ENCODE measurements around the gene SPECC1.
"Not testable (repeated sequence)": the region's sequence is repeated elsewhere in the genome, so short reads cannot be mapped to it uniquely, and the experiment has no call there.

Gene SPECC1

GRCh38 chr17:20009052-20009301 is 182 bp upstream of the SPECC1 start:
- DNase-seq (ENCODE audit: extremely low read depth in 1 of 2, low read depth in 1 of 2) = no peak

DNA sequence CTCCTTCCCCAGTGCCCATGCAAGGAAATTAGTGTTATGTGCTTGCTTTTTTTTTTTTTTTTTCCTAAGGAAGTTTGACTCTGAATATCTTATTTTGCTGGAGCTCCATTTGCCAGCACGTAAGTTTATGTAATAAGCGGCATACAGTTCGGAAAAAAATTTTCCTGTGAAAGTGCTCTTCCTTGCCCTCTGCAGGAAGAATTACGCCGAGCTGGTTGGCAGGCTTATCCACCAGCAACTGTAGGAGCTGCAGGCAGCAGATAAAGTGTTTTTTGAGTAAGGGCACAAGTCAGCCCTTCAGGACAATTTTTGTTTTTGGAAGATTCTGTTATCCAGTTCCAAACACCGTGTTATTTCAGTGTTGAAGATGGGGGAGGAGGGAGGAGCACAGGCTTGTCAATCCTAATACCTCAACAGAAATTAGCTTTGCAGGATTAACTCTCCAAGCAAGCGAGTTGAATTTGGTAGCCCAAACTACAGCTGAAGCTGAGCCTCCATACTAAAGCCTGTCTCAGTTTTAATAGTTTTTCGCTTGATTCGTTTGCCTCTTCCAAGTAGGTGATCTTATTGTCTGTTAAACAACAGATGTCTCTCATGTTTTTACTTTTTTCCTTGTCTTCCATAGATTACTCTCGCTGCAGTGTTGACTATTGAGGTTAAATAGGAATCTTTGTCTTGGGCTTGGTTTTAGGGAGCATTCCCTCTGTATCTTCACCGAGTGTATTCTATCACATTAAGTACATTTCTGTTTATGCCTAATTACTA is 1.1 kb downstream of the SPECC1 start:
- no peak for DNase-seq (ENCODE audit: extremely low read depth in 1 of 2, low read depth in 1 of 2)

GRCh38 chr17:20010936-20011335 is 1.8 kb downstream of the SPECC1 start:
- DNase-seq (ENCODE audit: extremely low read depth in 1 of 2, low read depth in 1 of 2) = no peak

DNA sequence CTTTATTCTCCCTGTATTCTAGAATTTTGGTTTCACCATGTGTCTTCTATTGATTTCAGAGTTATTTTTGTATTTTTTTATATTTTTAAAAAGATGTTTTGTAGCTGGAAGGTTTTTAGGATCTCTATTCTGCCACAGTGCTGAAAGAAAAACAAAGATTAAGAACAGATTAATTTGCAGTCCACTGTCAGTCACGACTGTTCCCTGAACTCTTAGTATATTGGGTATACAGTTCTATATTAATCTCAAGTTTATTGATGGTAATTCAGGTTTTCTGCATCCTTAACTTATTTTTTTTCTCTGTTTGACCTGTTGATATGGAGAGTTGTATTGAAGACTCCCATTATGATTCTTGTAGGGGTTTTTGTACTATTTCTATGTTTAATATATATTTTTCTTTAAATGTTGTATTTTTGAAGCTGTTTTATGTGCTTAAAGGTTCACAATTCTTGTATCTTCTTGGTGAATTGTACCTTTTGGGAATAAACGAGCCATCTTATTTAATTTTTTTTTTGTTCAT is 2.9 kb downstream of the SPECC1 start:
- no peak for DNase-seq (ENCODE audit: extremely low read depth in 1 of 2, low read depth in 1 of 2)

- not testable (repeated sequence) for DNase-seq (ENCODE audit: extremely low read depth in 1 of 2, low read depth in 1 of 2)
These were observed 7.4 kb downstream of the SPECC1 start for GRCh38 chr17:20016475-20016992.

- no peak for DNase-seq (ENCODE audit: extremely low read depth in 1 of 2, low read depth in 1 of 2)
These were observed 13.5 kb downstream of the SPECC1 start for GRCh38 chr17:20022701-20023100.

DNA sequence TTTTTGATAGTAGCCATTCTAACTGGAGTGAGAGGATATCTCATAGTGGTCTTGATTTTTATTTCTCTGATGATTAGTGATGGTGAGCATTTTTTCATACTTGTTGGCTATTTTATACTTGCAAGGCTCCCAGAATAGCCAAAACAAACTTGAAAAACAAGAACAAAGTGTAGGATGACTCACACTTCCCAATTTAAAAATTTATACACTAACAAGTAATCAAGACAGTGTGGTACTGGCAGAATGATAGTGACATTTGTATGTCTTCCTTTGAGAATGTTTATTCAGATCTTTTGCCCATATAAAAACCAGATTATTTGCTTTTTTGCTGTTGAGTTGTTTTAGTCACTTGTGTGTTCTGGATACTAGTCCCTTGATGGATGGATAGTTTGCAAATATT is 17.8 kb downstream of the SPECC1 start:
- no peak for DNase-seq (ENCODE audit: extremely low read depth in 1 of 2, low read depth in 1 of 2)

GRCh38 chr17:20028443-20028842 is 19.3 kb downstream of the SPECC1 start:
- DNase-seq (ENCODE audit: extremely low read depth in 1 of 2, low read depth in 1 of 2) = no peak

DNA sequence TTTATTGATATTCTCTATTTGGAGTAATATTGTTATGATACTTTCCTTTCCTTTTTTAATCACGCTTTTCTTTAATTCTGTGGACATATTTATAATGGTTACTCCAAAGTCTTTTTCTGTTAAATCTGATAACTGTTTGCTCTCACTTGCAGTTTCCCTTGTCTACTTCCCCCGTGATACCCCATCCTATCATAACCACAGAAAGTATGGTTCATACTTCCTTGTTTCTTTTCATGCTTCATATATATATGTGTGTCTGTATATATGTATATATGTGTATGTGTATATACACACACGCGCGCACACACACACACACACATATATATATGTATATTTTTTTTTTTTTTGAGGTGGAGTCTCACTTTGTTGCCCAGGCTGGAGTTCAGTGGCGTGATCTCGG is 23.5 kb downstream of the SPECC1 start:
- DNase-seq (ENCODE audit: extremely low read depth in 1 of 2, low read depth in 1 of 2) = no peak

DNA sequence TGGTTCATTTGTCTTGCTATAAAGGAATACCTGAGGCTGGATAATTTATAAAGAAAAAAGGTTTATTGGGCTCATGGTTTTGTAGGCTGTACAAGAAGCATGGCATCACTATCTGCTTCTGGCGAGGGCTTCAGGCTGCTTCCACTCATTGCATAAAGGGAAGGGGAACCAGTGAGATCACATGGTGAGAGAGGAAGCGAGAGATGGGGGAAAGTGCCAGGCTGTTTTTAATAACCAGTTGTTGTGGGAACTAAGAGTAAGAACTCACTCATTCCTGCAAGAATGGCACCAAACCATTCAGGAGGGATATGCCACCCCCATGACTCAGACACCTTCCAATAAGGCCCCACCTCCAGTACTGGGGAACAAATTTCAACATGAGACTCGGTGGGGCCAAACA is 24.3 kb downstream of the SPECC1 start:
- no peak for DNase-seq (ENCODE audit: extremely low read depth in 1 of 2, low read depth in 1 of 2)

- DNase-seq (ENCODE audit: extremely low read depth in 1 of 2, low read depth in 1 of 2) = no peak
These were observed 26.3 kb downstream of the SPECC1 start for GRCh38 chr17:20035501-20035900.

DNA sequence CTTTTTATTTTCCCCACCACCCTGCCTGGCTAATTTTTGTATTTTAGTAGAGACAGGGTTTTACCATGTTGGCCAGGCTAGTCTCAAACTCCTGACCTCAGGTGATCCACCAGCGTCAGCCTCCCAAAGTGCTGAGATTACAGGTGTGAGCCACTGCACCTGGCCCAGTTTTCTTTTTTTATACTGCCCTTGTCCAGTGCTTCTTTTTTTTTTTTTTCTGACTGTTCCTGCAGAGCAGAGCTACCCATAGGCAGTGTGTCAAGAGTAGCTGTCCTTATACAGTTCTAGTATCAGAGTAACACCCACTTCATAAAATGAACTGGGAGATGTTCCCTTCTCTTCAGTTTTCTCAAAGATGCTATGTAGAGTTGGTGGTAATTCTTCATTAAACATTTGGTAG is 28.1 kb downstream of the SPECC1 start:
- DNase-seq (ENCODE audit: extremely low read depth in 1 of 2, low read depth in 1 of 2) = not testable (repeated sequence)

DNA sequence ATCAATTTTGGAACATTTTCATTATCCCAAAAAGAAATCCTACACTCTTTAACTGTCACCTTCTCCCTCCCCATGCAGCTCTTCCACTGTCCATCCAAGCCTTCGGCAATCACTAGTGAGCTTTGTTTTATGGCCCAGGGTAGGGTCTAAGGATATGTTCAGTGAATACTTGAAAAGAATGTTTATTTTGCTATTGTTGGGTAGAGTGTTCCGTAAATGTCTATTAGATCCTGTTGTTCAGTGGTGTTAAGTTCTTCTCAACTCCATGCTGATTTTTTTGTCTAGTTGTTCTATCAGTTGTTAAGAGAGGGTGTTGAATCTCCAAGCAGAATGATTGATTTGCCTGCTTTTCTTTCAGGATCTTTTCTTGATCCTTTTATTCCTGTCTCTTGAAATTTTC is 29.9 kb downstream of the SPECC1 start:
- no peak for DNase-seq (ENCODE audit: extremely low read depth in 1 of 2, low read depth in 1 of 2)

DNA sequence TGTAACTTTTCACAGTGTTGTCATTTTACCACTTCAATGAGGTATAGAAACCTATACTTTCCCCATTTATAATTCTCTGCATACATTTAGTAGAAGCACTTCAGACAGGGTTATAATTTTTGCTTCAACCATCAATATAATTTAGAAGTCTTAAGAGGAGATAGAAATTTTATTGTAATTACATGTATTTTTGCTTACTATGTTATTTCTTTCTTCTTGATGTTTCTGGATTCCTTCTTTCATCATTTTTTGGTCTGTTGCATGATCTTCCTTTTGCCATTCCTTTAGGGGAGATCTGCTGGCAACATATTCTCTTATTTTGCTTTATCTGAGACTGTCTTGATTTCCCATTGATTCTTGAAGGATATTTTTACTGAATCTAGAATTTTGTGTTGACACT is 31.1 kb downstream of the SPECC1 start:
- DNase-seq (ENCODE audit: extremely low read depth in 1 of 2, low read depth in 1 of 2) = no peak

- DNase-seq (ENCODE audit: extremely low read depth in 1 of 2, low read depth in 1 of 2) = no peak
These were observed 33.9 kb downstream of the SPECC1 start for GRCh38 chr17:20043021-20043420.

GRCh38 chr17:20045476-20045875 is 36.3 kb downstream of the SPECC1 start:
- DNase-seq (ENCODE audit: extremely low read depth in 1 of 2, low read depth in 1 of 2) = no peak

GRCh38 chr17:20046629-20047028 is 37.5 kb downstream of the SPECC1 start:
- DNase-seq (ENCODE audit: extremely low read depth in 1 of 2, low read depth in 1 of 2) = no peak

GRCh38 chr17:20051624-20052023 is 42.5 kb downstream of the SPECC1 start:
- no peak for DNase-seq (ENCODE audit: extremely low read depth in 1 of 2, low read depth in 1 of 2)

- no peak for DNase-seq (ENCODE audit: extremely low read depth in 1 of 2, low read depth in 1 of 2)
These were observed 44.3 kb downstream of the SPECC1 start for GRCh38 chr17:20053361-20053964.

DNA sequence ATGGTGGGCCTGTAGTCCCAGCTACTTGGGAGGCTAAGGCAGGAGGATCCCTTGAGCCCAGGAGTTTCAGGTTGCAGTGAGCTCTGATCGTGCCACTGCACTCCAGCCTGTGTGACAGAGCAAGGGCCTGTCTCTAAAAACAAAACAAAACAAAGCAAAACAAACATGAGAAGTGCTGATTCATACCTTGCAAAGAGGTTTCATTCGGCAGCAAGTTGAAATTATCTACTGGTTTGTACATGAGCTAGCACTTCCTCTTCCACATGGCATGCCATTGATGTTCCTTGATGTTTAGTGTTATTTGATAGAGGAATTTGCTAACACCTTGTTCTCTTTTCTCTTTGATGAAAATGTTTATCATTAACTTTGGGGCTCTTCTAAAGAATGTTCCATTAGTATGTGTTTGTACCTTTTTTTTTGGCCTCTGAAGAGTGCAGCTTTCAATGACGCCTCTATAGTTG is 50.6 kb downstream of the SPECC1 start:
- no peak for DNase-seq (ENCODE audit: extremely low read depth in 1 of 2, low read depth in 1 of 2)

DNA sequence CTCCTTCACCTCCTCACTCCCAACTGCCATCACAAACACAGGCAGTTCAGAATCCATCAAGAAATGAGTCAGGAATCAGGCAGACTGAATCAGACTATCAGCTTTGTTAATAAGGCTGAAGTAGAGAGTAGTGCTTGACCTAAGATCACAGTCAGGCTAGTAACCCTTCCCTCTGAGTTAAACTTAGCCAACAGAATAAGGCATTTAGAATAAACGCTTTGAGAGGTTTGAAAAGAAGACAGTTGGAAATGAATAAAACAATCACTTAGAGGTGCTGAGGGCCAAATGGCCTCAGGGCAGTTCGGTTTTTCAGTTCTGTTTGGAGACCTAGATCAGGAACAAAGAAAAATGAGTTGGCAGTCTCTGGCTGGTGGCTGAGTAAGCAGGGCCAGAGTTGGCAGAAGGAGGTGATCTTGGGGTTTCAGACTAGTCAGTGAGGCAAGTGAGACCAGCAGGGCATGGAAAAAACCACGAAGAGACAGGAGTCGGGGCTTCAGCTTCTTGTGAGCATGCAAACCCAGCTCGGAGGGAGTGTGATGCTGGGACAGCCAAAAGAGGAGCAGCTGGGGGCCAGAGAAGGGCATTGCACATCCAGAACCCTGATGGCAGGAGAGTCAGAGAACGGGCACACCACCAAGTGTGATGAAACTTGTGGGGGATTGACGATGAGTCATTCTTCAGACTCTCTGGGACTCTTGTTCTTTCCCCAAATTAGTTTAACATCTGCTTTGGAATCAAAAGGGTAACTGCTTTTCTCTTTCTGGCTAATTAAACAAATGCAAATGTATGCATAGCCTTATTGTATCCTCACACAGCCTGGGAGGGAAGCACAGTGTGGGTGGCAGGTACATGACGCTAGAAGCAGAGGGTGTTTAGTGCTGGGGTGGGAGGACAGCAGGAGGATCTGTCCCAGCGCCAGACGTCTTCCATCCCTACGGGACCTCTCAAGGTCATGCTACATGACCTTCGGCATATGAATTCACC is 54.8 kb downstream of the SPECC1 start:
- peak in 1 of 2 donors; percentile 41 for DNase-seq (ENCODE audit: extremely low read depth in 1 of 2, low read depth in 1 of 2)

All from stimulated activated CD8-positive, alpha-beta memory T cell treated with anti-CD3 and anti-CD28 coated beads, Interleukin-7, amount 100 ng/mL, for 48 hours (primary cell).